Activated naive CD4-positive, alpha-beta T cell treated with Interleukin-2 at 50 U/mL for 16 hours (primary cell): ENCODE results near the gene PPM1K.
"Not testable (repeated sequence)": the region's sequence is repeated elsewhere in the genome, so short reads cannot be mapped to it uniquely, and the experiment has no call there.

Experiments used
- DNase-seq: peaks from one replicate; pipeline ENCODE4 v3.0.0-alpha.2; 2020

The PPM1K gene

DNA sequence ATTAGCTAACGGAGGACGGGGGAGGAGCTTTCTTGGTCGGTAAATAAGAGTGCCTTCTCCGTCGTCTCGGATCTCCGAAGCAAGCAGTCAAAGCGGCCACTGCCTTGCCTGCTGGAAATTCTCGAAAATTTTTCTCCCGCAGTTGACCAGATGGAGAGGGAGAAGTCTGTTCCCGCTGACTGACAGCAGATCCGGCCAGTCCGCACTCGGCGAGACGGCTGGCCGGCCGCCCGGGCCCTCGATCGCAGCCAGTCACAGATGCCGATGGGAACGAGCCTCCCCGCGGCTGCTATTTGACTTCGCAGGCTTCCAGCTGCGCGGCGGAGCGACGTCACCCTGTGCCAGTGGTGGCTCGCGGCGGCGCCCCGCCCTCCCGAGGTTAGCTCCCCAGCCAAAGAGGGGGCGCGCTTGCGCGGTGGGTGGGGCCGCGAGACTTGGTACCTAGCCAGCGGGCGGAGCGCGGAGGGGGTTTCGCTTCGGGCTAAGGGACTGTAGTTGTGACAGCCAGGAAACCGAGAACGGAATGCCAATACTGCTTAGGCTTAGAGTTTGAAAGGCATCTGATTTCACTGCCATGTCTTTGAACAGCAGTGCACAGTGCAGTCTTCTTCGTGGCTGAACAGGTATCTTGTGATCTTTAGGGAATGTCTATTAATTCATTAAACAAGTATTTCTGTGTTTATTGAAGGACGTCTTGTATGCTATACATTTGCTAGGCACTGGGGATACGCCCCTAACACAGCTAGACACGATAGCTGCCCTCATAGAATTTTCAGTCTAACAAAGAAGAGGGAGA is at the start of gene PPM1K:
TSS of gene PPM1K (minus strand) at position 123 of the 796 bp plus-strand sequence. CDS start 5,978 bp downstream, outside the sequence.
- DNase-seq = peak; percentile 99

- no peak for DNase-seq
These were observed 49.5 kb upstream of the PPM1K start for GRCh38 chr4:88333741-88334405.

DNA sequence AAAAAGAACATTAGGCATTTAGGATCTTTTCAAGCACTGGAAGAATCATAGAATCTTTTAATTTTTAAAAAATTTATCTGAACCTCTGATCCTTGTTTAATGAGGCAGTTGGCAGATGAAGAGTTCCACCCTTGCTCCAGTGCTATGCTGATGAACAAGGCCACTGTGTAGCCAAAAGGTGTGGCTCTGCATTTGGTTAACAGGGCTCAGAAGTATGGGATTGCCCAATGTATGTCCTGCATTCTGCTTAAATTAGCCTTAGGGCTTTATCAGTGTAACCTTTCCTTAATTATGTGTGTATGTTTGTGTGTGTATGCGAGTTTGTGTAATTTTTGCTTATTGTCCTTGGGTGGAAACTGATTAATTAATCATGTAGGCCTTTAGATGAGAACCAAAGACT is 43.3 kb upstream of the PPM1K start:
- no peak for DNase-seq

GRCh38 chr4:88320780-88321373 is 36.5 kb upstream of the PPM1K start:
- peak; percentile 3 for DNase-seq

- no peak for DNase-seq
These were observed 35.9 kb upstream of the PPM1K start for GRCh38 chr4:88320224-88320779.

- no peak for DNase-seq
These were observed 34.5 kb upstream of the PPM1K start for GRCh38 chr4:88318751-88319350.

DNA sequence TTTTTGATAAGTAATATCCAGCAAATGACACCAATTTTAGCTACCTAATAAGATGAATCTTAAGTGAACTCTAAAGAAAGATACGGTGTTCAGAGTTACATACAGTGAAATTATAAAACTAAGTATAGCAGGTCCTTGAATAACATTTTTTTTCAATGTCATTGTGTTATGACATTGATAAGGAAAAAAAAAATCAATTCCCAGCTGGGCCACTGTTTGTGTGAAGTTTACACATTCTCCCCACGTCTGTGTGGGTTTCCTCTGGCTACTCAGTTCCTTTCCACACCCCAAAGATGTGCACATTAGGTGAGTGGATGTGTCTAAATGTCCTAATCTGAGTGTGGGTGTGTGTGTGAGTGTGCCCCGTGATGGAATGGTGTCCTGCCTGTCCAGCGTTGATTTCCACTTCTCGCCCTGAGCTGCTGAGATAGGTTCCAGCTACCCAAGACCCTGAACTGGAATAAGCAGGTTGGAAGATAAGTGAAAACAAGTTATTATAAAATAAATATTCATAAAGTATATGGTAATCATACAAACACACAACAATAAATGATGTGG is 31.2 kb upstream of the PPM1K start:
- no peak for DNase-seq

GRCh38 chr4:88313088-88313624 is 28.8 kb upstream of the PPM1K start:
- DNase-seq = not testable (repeated sequence)

DNA sequence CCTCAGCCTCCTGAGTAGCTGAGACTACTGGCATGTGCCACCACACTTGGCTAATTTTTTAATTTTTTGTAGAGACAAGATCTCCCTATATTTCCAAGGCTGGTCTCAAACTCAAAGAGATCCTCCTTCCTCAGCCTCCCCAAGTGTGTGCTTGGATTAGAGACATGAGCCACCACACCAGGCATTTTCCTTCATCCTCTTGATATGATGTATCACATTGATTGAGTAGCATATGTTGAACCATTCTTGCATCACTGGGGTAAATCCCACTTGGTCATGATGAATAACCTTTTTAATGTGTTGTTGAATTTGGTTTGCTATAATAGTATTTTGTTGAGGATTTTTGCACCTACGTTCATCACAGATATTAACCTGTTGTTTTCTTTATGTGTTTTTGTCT is 24.2 kb upstream of the PPM1K start:
- no peak for DNase-seq

DNA sequence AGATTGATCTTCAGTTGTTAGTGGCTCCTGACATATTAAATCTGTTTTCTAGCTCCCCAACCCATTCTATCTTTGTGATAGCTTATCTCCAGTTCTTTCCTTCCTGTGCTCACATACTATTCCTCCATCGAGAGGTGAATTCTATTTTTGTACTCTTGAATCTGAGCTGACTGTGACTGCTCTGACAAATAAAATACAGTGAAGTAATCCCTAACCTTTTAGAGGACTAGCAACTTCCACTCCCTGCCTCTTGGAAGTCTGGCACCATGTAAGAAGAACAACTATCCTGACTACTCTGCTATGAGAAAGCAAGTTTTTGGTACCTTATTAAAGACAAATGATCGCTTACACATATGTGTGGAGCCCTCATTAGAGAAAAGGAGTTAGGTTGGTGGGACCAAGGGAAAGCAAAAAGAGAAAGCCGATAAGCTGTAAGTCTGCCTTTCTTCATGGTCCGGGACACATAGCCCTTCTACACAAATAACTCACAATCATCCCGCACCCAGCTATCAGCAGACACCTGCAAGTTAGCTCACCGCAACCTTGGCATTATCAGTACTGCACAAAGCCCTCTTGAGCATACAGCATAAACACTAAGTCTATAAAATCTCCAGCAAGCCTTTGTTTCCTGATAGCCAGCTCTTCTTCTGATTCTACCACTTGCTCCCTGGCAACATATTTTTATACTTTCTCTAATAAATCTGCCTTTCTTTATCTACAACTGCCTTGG is 13.5 kb upstream of the PPM1K start:
- no peak for DNase-seq

GRCh38 chr4:88297212-88297516 is 12.8 kb upstream of the PPM1K start:
- no peak for DNase-seq

DNA sequence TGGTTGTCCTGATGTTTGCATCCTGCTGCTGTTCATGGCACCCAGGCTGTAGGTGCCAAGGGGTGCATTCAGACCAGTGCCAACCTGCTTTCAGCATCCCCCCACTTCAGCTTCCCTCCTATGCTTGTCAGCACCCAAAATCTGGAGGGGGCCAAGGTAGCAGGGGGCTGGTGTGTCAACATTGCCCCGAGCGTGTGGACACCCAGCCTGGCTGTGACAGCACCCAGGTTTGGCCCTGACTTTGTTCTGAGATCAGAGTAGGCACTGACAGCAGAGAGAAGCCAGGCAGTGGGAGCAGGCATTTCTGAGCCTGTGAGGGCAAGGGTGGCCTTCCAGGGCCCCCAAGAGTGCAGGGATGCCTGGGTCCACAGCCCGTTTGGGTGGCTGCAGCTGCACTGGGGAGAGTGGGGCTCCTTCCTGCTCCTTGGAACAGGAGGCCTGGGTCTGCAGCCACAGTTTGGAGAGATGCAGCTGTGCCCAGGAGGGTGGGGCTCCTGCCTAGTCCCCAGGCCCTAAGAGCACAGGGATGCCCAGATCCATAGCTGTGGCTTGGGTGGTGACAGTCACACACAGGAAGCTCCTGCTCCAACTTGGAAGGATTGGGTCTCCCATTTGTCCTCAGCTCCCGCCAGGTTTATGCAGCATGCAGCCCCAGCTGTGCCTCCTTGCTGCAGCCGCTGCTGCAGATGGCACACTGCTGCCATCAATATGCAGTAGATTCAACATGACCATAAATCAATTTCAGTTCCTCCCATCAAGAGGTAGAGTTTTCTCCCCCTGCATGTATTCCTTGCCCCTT is 12.3 kb upstream of the PPM1K start:
- DNase-seq = no peak

GRCh38 chr4:88295656-88296055 is 11.3 kb upstream of the PPM1K start:
- DNase-seq = no peak

- no peak for DNase-seq
These were observed 6.6 kb upstream of the PPM1K start for GRCh38 chr4:88291003-88291402.

GRCh38 chr4:88286897-88287296 is 2.5 kb upstream of the PPM1K start:
- no peak for DNase-seq

- DNase-seq = no peak
These were observed 883 bp upstream of the PPM1K start for GRCh38 chr4:88285235-88285653.

- peak; percentile 69 for DNase-seq
These were observed 511 bp downstream of the PPM1K start for GRCh38 chr4:88283661-88284438.

DNA sequence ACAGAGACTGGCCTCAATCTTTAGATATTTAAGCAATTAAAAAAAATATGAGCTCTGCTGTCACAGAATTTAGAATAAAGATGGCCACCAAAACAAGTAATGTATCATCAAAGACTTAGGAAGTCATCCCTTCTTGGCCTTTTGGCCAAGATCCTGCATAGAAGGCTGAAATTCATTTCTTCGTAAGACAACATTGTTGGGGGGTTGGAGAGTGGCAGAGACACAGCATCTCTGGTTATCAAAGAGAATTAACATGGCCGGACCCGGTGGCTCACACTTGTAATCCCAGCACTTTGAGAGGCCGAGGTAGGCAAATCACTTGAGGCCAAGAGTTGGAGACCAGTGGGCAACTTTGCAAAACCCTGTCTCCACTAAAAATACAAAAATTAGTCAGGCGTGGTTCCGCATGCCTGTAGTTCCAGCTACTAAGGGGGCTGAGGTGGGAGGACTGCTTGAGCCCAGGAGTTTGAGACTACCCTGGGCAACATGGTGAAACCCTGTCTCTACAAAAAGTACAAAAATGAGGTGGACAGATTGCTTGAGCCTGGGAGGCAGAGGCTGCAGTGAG is 4.0 kb downstream of the PPM1K start:
- DNase-seq = no peak

GRCh38 chr4:88277711-88278225 is 6.6 kb downstream of the PPM1K start:
- DNase-seq = no peak
